Measurements from ENCODE around the gene CES4A. TPM values are rescaled to one million over a fixed set of nuclear protein-coding genes. Genes with fewer than 3 reads are reported as not detected.

Gene CES4A
- total and polyA plus RNA-seq, 2 of the 13 experiments (the other 11 are each of a cell fraction or from before 2014, with no cell fraction given): 0.09 to 0.17 TPM

DNA sequence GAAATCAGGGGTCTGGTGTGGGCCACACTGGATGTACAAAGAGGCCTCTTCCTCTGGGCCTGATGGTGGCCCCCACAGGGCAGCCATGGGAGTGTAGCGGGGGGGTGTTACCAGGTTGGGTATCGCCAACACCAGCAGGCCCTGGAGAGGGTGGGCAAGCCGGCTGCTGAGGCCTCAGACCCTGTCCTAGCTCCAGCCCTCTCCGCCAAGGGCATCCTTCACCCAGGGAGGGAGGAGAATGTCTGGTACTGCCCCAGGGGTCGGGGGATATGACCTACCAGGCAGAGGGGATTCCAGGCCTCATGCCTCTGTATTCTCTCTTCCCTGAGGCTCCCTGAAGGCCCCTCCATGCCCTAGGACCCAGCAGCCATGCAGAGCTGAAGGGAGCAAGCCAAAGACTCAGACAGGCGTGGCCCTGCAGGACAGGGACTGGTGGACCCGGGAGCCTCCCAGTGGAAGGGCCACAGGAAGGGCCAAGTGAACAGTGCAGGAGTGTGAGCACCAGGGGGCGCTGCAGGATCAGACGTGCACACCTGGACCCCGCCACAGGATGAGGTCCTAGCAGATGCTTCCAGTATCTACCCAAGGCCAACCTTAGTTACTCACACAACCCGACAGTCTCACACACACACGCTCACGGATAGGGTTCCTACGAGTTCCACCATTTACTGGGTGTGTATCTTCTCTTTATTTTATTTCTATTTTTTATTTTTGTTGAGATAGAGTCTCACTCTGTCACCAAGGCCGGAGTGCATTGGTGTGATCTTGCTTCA is 10.9 kb upstream of the CES4A start (continued):
- TF ChIP-seq PHF21A (CRISPR knock-in tag; IDR thresholded peaks at IDR 0.05) (peak; percentile 56; the same call in 1 of the 2 replicates), CEBPG (CRISPR knock-in tag; IDR thresholded peaks at IDR 0.05) (peak; percentile 65), ZNF260 (CRISPR knock-in tag; IDR thresholded peaks at IDR 0.05; ENCODE audit: borderline replicate concordance, low read depth) (no peak), ZNF350 (CRISPR knock-in tag; IDR thresholded peaks at IDR 0.05; ENCODE audit: borderline replicate concordance, low read depth) (peak; percentile 70; the same call in 1 of the 2 replicates), GATAD1 (CRISPR knock-in tag; IDR thresholded peaks at IDR 0.05) (peak; percentile 80), ZFP1 (CRISPR knock-in tag; IDR thresholded peaks at IDR 0.05) (peak; percentile 67; the same call in 1 of the 2 replicates), ZFX (CRISPR knock-in tag; IDR thresholded peaks at IDR 0.05; ENCODE audit: low read depth) (peak; percentile 67; the same call in 1 of the 2 replicates), HOXA3 (CRISPR knock-in tag; IDR thresholded peaks at IDR 0.05) (peak; percentile 70; the same call in 1 of the 2 replicates), SMYD3 (CRISPR knock-in tag; IDR thresholded peaks at IDR 0.05) (no peak), GABPB1 (CRISPR knock-in tag; IDR thresholded peaks at IDR 0.05) (peak; percentile 72), ZNF343 (CRISPR knock-in tag; IDR thresholded peaks at IDR 0.05) (peak; percentile 75; the same call in 1 of the 2 replicates), REPIN1 (CRISPR knock-in tag; IDR thresholded peaks at IDR 0.05; ENCODE audit: borderline replicate concordance, low read depth) (peak; percentile 92; the same call in 1 of the 2 replicates)
- TF ChIP-seq, protein P1, sequence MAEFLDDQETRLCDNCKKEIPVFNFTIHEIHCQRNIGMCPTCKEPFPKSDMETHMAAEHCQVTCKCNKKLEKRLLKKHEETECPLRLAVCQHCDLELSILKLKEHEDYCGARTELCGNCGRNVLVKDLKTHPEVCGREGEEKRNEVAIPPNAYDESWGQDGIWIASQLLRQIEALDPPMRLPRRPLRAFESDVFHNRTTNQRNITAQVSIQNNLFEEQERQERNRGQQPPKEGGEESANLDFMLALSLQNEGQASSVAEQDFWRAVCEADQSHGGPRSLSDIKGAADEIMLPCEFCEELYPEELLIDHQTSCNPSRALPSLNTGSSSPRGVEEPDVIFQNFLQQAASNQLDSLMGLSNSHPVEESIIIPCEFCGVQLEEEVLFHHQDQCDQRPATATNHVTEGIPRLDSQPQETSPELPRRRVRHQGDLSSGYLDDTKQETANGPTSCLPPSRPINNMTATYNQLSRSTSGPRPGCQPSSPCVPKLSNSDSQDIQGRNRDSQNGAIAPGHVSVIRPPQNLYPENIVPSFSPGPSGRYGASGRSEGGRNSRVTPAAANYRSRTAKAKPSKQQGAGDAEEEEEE (CRISPR knock-in tag; IDR thresholded peaks at IDR 0.05; ENCODE audit: borderline replicate concordance): no peak; the same call in 1 of the 2 replicates
- TF ChIP-seq, protein P2, sequence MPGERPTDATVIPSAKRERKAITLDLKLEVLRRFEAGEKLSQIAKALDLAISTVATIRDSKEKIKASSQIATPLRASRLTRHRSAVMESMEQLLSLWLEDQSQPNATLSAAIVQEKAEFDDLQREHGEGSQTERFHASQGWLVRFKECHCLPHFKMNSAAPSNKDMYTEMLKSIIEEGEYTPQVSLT (CRISPR knock-in tag; IDR thresholded peaks at IDR 0.05; ENCODE audit: borderline replicate concordance, low read depth): 0 out of 2 replicates have a peak, but pooled peaks have one; percentile 38
- TF ChIP-seq, protein P3, sequence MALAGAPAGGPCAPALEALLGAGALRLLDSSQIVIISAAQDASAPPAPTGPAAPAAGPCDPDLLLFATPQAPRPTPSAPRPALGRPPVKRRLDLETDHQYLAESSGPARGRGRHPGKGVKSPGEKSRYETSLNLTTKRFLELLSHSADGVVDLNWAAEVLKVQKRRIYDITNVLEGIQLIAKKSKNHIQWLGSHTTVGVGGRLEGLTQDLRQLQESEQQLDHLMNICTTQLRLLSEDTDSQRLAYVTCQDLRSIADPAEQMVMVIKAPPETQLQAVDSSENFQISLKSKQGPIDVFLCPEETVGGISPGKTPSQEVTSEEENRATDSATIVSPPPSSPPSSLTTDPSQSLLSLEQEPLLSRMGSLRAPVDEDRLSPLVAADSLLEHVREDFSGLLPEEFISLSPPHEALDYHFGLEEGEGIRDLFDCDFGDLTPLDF (CRISPR knock-in tag; IDR thresholded peaks at IDR 0.05): no peak
- TF ChIP-seq, protein P4, sequence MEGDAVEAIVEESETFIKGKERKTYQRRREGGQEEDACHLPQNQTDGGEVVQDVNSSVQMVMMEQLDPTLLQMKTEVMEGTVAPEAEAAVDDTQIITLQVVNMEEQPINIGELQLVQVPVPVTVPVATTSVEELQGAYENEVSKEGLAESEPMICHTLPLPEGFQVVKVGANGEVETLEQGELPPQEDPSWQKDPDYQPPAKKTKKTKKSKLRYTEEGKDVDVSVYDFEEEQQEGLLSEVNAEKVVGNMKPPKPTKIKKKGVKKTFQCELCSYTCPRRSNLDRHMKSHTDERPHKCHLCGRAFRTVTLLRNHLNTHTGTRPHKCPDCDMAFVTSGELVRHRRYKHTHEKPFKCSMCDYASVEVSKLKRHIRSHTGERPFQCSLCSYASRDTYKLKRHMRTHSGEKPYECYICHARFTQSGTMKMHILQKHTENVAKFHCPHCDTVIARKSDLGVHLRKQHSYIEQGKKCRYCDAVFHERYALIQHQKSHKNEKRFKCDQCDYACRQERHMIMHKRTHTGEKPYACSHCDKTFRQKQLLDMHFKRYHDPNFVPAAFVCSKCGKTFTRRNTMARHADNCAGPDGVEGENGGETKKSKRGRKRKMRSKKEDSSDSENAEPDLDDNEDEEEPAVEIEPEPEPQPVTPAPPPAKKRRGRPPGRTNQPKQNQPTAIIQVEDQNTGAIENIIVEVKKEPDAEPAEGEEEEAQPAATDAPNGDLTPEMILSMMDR (CRISPR knock-in tag; IDR thresholded peaks at IDR 0.05): peak; percentile 100
- TF ChIP-seq, protein P5, sequence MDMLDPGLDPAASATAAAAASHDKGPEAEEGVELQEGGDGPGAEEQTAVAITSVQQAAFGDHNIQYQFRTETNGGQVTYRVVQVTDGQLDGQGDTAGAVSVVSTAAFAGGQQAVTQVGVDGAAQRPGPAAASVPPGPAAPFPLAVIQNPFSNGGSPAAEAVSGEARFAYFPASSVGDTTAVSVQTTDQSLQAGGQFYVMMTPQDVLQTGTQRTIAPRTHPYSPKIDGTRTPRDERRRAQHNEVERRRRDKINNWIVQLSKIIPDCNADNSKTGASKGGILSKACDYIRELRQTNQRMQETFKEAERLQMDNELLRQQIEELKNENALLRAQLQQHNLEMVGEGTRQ (IDR thresholded peaks at IDR 0.05; ENCODE audit: low read depth, low read length): no peak
- TF ChIP-seq, protein P5 (CRISPR knock-in tag; IDR thresholded peaks at IDR 0.05; ENCODE audit: borderline replicate concordance): peak; percentile 46; the same call in 1 of the 2 replicates
